Epithelial cell of proximal tubule (primary cell): ENCODE data around the gene MIPOL1. TPM values are rescaled to one million over a fixed set of nuclear protein-coding genes. Genes with fewer than 3 reads are reported as not detected.
A peak's percentile ranks its signal among the peaks of the same experiment; 100 is the strongest.

Experiments used
- DNase-seq: peaks from one replicate; pipeline ENCODE4 v3.0.0-alpha.2; 2011; ENCODE audit warnings: low read depth
- H3K4me3 ChIP-seq: 2 replicates; pipeline ENCODE4 v1.5.1; 2011; ENCODE audit warnings: low read depth, mild to moderate bottlenecking, low read length
- CTCF ChIP-seq: conservative IDR thresholded peaks from 2 replicates; pipeline ENCODE4 v1.5.1; 2012; ENCODE audit warnings: low read depth, mild to moderate bottlenecking, low read length
- total RNA-seq: library from RNA; depleted of rRNA; stranded (reverse); fragments of >200 nt; gene quantifications from 2 replicates; pipeline ENCODE4 v1.2.3, GENCODE V29; 2015

MIPOL1 gene
- total RNA-seq, 1 donor from 2014 or later = 5.7 TPM

- no peak for TF ChIP-seq CTCF
- no peak for DNase-seq
- no peak overlapping the region for H3K4me3 ChIP-seq
These were observed 3.0 kb upstream of the MIPOL1 start for GRCh38 chr14:37194698-37195097.

GRCh38 chr14:37195327-37195726 lies 2.4 kb upstream of the MIPOL1 start:
- no peak for DNase-seq

DNA sequence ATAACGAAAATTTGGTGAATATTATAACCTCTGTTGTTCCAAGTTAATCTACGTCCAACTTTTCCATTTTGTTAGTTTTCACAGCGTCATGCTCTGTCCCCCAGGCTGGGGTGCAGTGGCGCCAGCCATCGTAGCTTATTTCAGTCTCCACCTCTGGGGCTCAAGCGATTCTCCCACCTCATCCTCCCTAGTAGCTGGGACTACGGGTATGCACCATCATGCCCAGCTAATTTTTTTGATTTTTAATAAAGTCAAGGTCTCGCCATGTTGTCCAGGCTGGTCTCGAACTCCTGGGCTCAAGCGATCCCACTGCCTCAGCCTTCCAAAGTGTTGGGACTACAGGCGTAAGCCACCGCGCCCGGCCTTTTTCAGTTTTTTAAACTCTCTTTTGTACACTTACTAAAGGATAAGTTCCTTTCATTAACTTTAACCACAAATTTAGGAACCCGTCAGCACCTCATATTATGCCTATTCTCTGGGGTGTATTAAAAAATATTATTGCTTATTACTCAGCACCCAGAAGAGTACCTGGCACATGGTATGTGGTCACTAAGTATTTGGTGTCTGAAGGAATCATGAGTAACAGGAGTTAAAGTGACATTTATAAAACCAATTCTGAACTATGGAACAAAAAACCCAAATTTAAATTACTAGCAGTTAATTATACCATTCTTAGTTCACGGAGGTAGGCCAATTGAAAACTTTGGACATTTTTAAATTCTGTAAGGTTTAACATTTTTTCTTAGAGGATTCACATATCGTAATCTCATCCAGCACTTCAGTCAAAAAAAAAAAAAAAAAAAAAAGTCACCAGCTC lies 925 bp upstream of the MIPOL1 start:
- TF ChIP-seq CTCF = no peak
- peak overlapping the region; percentile 87 for H3K4me3 ChIP-seq
- no peak for DNase-seq

More at GRCh38 chr14:37195327-37195726, 2.4 kb upstream of the MIPOL1 start:
- no peak overlapping the region for H3K4me3 ChIP-seq
- TF ChIP-seq CTCF = no peak

GRCh38 chr14:37198273-37198598 lies 499 bp downstream of the MIPOL1 start:
- DNase-seq = no peak
- no peak for TF ChIP-seq CTCF

DNA sequence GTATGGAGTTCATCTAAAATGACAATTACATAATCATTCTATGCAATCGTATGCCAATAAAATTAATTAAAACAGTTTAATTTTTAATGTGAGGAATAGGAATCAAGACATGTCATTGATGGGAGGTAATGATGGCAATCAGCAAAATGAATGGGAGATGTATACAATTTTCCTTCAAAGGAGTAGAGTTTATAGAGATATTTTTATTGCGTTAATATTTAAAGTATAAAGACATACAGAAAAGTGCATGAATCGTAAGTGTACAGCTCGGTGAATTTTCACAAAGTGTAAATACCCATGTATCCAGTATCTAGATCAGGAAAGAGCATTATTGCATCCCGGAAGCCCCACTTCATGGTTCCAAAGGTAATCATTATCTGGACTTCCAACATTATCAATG lies 1.2 kb downstream of the MIPOL1 start:
- TF ChIP-seq CTCF = no peak
- H3K4me3 ChIP-seq = peak overlapping the region; percentile 87
- DNase-seq = no peak

More at GRCh38 chr14:37198273-37198598, 499 bp downstream of the MIPOL1 start:
- peak overlapping the region; percentile 87 for H3K4me3 ChIP-seq

- DNase-seq = no peak
- TF ChIP-seq CTCF = no peak
- no peak overlapping the region for H3K4me3 ChIP-seq
These were observed 4.0 kb downstream of the MIPOL1 start for GRCh38 chr14:37201724-37202123.

DNA sequence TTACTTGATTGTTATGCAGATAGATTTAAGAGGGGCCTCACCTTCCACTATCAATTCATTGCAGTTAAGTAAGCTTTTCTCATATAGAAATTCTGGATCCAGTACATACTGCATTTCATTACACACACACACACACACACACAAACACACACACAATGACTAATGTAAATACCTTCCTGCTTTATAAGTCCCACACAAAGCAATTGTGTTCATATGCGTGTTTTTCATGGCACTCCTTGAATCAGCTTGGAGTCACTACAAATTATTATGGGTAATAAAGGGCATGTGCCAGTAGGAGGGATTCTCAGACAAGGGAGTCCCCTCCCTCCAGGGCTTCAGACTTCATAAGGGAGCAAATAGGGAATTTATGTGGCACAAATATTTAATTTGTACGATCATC lies 4.5 kb downstream of the MIPOL1 start:
- H3K4me3 ChIP-seq = no peak overlapping the region
- DNase-seq = no peak
- TF ChIP-seq CTCF = no peak
